Epithelial cell of proximal tubule (primary cell): Measurements from ENCODE around the gene OR4Q3. TPM values are rescaled to one million over a fixed set of nuclear protein-coding genes. Genes with fewer than 3 reads are reported as not detected.
"Not testable (repeated sequence)": the region's sequence is repeated elsewhere in the genome, so short reads cannot be mapped to it uniquely, and the experiment has no call there.

Experiments
- DNase-seq: peaks from one replicate; pipeline ENCODE4 v3.0.0-alpha.2; 2011; ENCODE audit warnings: low read depth
- H3K4me3 ChIP-seq: 2 replicates; pipeline ENCODE4 v1.5.1; 2011; ENCODE audit warnings: low read depth, mild to moderate bottlenecking, low read length
- total RNA-seq: library from RNA; depleted of rRNA; stranded (reverse); fragments of >200 nt; gene quantifications from 2 replicates; pipeline ENCODE4 v1.2.3, GENCODE V29; 2015
- TF ChIP-seq, protein P1 (sequence below): conservative IDR thresholded peaks from 2 replicates; pipeline ENCODE4 v1.5.1; 2012; ENCODE audit warnings: low read depth, mild to moderate bottlenecking, low read length

Gene OR4Q3
- total RNA-seq, 1 donor from 2014 or later = not detected

DNA sequence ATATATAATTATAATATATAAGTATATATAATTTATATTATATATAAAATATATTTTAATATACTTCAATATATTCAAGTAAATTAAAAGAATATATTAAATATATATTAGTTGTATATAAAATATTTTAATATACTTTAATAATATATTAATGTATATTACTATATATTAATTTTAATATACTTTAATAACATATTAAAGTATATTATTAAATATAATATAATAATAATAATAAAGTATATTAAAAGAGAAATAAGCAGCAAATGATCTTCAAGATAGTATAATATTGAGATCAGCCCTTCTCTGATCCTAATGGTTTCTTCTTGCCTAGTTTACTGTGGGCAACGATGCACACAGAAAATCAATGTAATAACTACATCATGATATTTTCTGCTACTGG lies 32.2 kb downstream of the OR4Q3 start:
- TF ChIP-seq, protein P1, sequence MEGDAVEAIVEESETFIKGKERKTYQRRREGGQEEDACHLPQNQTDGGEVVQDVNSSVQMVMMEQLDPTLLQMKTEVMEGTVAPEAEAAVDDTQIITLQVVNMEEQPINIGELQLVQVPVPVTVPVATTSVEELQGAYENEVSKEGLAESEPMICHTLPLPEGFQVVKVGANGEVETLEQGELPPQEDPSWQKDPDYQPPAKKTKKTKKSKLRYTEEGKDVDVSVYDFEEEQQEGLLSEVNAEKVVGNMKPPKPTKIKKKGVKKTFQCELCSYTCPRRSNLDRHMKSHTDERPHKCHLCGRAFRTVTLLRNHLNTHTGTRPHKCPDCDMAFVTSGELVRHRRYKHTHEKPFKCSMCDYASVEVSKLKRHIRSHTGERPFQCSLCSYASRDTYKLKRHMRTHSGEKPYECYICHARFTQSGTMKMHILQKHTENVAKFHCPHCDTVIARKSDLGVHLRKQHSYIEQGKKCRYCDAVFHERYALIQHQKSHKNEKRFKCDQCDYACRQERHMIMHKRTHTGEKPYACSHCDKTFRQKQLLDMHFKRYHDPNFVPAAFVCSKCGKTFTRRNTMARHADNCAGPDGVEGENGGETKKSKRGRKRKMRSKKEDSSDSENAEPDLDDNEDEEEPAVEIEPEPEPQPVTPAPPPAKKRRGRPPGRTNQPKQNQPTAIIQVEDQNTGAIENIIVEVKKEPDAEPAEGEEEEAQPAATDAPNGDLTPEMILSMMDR = no peak
- no peak for DNase-seq
- H3K4me3 ChIP-seq = no peak overlapping the region

DNA sequence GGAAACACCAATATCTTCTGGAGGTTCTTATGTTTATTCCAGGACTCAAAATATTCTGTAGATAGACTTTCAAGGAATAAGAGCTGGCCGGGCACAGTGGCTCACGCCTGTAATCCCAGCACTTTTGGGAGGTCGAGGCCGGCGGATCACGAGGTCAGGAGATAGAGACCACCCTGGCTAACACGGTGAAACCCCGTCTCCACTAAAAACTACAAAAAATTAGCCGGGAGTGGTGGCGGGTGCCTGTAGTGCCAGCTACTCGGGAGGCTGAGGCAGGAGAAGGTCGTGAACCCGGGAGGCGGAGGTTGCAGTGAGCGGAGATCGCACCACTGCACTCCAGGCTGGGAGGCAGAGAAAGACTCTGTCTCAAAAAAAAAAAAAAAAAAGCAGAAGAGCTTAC lies 42.5 kb downstream of the OR4Q3 start:
- DNase-seq, H3K4me3 ChIP-seq: not testable (repeated sequence)

DNA sequence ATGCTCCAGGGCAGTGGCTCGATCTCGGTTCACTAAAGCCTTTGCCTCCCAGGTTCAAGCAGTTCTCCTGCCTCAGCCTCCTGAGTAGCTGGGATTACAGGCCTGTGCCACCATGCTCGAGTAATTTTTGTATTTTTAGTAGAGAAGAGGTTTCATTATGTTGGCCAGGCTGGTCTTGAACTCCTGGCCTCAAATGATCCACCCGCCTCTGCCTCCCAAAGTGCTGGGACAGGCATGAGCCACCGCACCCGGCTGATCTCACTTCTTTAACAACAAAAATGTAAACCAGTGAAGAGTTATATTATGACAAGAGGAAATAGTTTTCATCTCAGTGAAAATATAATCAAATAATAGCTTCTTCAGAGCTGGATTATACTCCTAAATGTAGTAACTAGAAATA lies 43.9 kb downstream of the OR4Q3 start:
- DNase-seq, H3K4me3 ChIP-seq: not testable (repeated sequence)

GRCh38 chr14:19788150-19788549 lies 44.8 kb downstream of the OR4Q3 start:
- not testable (repeated sequence) for H3K4me3 ChIP-seq, DNase-seq

GRCh38 chr14:19796520-19797108 lies 53.2 kb downstream of the OR4Q3 start:
- DNase-seq, H3K4me3 ChIP-seq: not testable (repeated sequence)

Other genes starting within 250 kb of the OR4Q3 start
- gene OR11H2, start 29.7 kb upstream of the OR4Q3 start, total RNA-seq = not detected in 2 replicates
- gene OR4M1, start 29.9 kb downstream of the OR4Q3 start, total RNA-seq = not detected in 2 replicates
- gene OR4N2, start 60.2 kb downstream of the OR4Q3 start, total RNA-seq = not detected in 2 replicates
- gene OR4K2, start 131.6 kb downstream of the OR4Q3 start, total RNA-seq = not detected in 2 replicates
- not detected in 2 replicates for gene OR4K5, start 177.0 kb downstream of the OR4Q3 start, total RNA-seq
- not detected in 2 replicates for gene OR4K1, start 187.3 kb downstream of the OR4Q3 start, total RNA-seq
- not detected in 2 replicates for gene OR4K15, start 232.0 kb downstream of the OR4Q3 start, total RNA-seq